ENCODE results near the gene CARTPT. TPM values are rescaled to one million over a fixed set of nuclear protein-coding genes. Genes with fewer than 3 reads are reported as not detected.

The CARTPT gene
- polyA plus RNA-seq, 4 donors, result 0.30 TPM; not detected in 3

Other genes with a start within 250 kb of the CARTPT start
- gene MCCC2, start 131.9 kb upstream of the CARTPT start, polyA plus RNA-seq (ENCODE audit: insufficient read length in 4 of 4), result 10 to 100 TPM; 58.5 to 77.8 (median 72.8) TPM

Measured in right renal pelvis (tissue), 4 donors.